ENCODE data around the gene PLXNA2.

PLXNA2 gene

GRCh38 chr1:208105756-208106155 is 138.4 kb downstream of the PLXNA2 start:
- H3K36me3 Mint-ChIP-seq (ENCODE audit: low read depth), result no peaks in the 10 kb centered on the region
- DNase-seq (ENCODE audit: low spot score), result no peak
- H3K27ac Mint-ChIP-seq, result no peak overlapping the region
- H3K4me1 Mint-ChIP-seq (ENCODE audit: low read depth), result no peaks in the 10 kb centered on the region
- no peak overlapping the region for H3K4me3 Mint-ChIP-seq
- peaks cover 6% of the 10 kb centered on the region for H3K27me3 Mint-ChIP-seq (ENCODE audit: low read depth)
- no peaks in the 10 kb centered on the region for H3K9me3 Mint-ChIP-seq

GRCh38 chr1:208103597-208104513 is 140.3 kb downstream of the PLXNA2 start:
- H3K4me3 Mint-ChIP-seq, result no peak overlapping the region
- no peaks in the 10 kb centered on the region for H3K36me3 Mint-ChIP-seq (ENCODE audit: low read depth)
- H3K9me3 Mint-ChIP-seq, result no peaks in the 10 kb centered on the region
- DNase-seq (ENCODE audit: low spot score), result no peak
- peaks cover 6% of the 10 kb centered on the region for H3K27me3 Mint-ChIP-seq (ENCODE audit: low read depth)
- no peaks in the 10 kb centered on the region for H3K4me1 Mint-ChIP-seq (ENCODE audit: low read depth)
- no peak overlapping the region for H3K27ac Mint-ChIP-seq

- H3K27ac Mint-ChIP-seq, result no peak overlapping the region
- no peaks in the 10 kb centered on the region for H3K36me3 Mint-ChIP-seq (ENCODE audit: low read depth)
- H3K27me3 Mint-ChIP-seq (ENCODE audit: low read depth), result peaks cover 6% of the 10 kb centered on the region
- no peaks in the 10 kb centered on the region for H3K4me1 Mint-ChIP-seq (ENCODE audit: low read depth)
- H3K4me3 Mint-ChIP-seq, result no peak overlapping the region
- DNase-seq (ENCODE audit: low spot score), result no peak
- H3K9me3 Mint-ChIP-seq, result no peaks in the 10 kb centered on the region
Measured at GRCh38 chr1:208101661-208102431, 142.3 kb downstream of the PLXNA2 start.

GRCh38 chr1:208100906-208101305 is 143.3 kb downstream of the PLXNA2 start:
- peaks cover 6% of the 10 kb centered on the region for H3K27me3 Mint-ChIP-seq (ENCODE audit: low read depth)
- H3K27ac Mint-ChIP-seq, result no peak overlapping the region
- H3K36me3 Mint-ChIP-seq (ENCODE audit: low read depth), result no peaks in the 10 kb centered on the region
- no peaks in the 10 kb centered on the region for H3K4me1 Mint-ChIP-seq (ENCODE audit: low read depth)
- DNase-seq (ENCODE audit: low spot score), result no peak
- no peaks in the 10 kb centered on the region for H3K9me3 Mint-ChIP-seq
- H3K4me3 Mint-ChIP-seq, result no peak overlapping the region

- peaks cover 6% of the 10 kb centered on the region for H3K27me3 Mint-ChIP-seq (ENCODE audit: low read depth)
- DNase-seq (ENCODE audit: low spot score), result no peak
Measured at GRCh38 chr1:208100106-208100505, 144.1 kb downstream of the PLXNA2 start.

GRCh38 chr1:208098773-208099172 is 145.4 kb downstream of the PLXNA2 start:
- no peak overlapping the region for H3K27ac Mint-ChIP-seq
- H3K4me1 Mint-ChIP-seq (ENCODE audit: low read depth), result no peaks in the 10 kb centered on the region
- H3K4me3 Mint-ChIP-seq, result no peak overlapping the region
- peaks cover 3% of the 10 kb centered on the region for H3K27me3 Mint-ChIP-seq (ENCODE audit: low read depth)
- H3K36me3 Mint-ChIP-seq (ENCODE audit: low read depth), result no peaks in the 10 kb centered on the region
- no peaks in the 10 kb centered on the region for H3K9me3 Mint-ChIP-seq
- no peak for DNase-seq (ENCODE audit: low spot score)

More at GRCh38 chr1:208100106-208100505, 144.1 kb downstream of the PLXNA2 start:
- Mint-ChIP-seq H3K9me3 (no peaks in the 10 kb centered on the region), H3K4me3 (no peak overlapping the region), H3K27ac (no peak overlapping the region), H3K36me3 (ENCODE audit: low read depth) (no peaks in the 10 kb centered on the region), H3K4me1 (ENCODE audit: low read depth) (no peaks in the 10 kb centered on the region)

- Mint-ChIP-seq H3K4me3 (no peak overlapping the region), H3K36me3 (ENCODE audit: low read depth) (no peaks in the 10 kb centered on the region), H3K4me1 (ENCODE audit: low read depth) (no peaks in the 10 kb centered on the region), H3K9me3 (no peaks in the 10 kb centered on the region), H3K27ac (no peak overlapping the region), H3K27me3 (ENCODE audit: low read depth) (no peaks in the 10 kb centered on the region)
- DNase-seq (ENCODE audit: low spot score), result peak; percentile 40
Measured at GRCh38 chr1:208093754-208094719, 150.1 kb downstream of the PLXNA2 start.

- Mint-ChIP-seq H3K27me3 (ENCODE audit: low read depth) (no peaks in the 10 kb centered on the region), H3K4me1 (ENCODE audit: low read depth) (no peaks in the 10 kb centered on the region), H3K36me3 (ENCODE audit: low read depth) (no peaks in the 10 kb centered on the region), H3K4me3 (no peak overlapping the region), H3K27ac (no peak overlapping the region), H3K9me3 (no peaks in the 10 kb centered on the region)
- no peak for DNase-seq (ENCODE audit: low spot score)
Measured at GRCh38 chr1:208093046-208093445, 151.1 kb downstream of the PLXNA2 start.

- no peak overlapping the region for H3K27ac Mint-ChIP-seq
- H3K4me3 Mint-ChIP-seq, result no peak overlapping the region
- peaks cover 16% of the 10 kb centered on the region for H3K4me1 Mint-ChIP-seq (ENCODE audit: low read depth)
Measured at GRCh38 chr1:208090388-208091301, 153.5 kb downstream of the PLXNA2 start.

GRCh38 chr1:208089761-208090370 is 154.3 kb downstream of the PLXNA2 start:
- no peaks in the 10 kb centered on the region for H3K9me3 Mint-ChIP-seq
- no peak overlapping the region for H3K27ac Mint-ChIP-seq
- no peak for DNase-seq (ENCODE audit: low spot score)
- H3K36me3 Mint-ChIP-seq (ENCODE audit: low read depth), result no peaks in the 10 kb centered on the region
- H3K27me3 Mint-ChIP-seq (ENCODE audit: low read depth), result no peaks in the 10 kb centered on the region
- H3K4me3 Mint-ChIP-seq, result no peak overlapping the region
- peaks cover 17% of the 10 kb centered on the region for H3K4me1 Mint-ChIP-seq (ENCODE audit: low read depth)

More at GRCh38 chr1:208090388-208091301, 153.5 kb downstream of the PLXNA2 start:
- Mint-ChIP-seq H3K9me3 (no peaks in the 10 kb centered on the region), H3K27me3 (ENCODE audit: low read depth) (no peaks in the 10 kb centered on the region), H3K36me3 (ENCODE audit: low read depth) (no peaks in the 10 kb centered on the region)
- no peak for DNase-seq (ENCODE audit: low spot score)

- H3K27me3 Mint-ChIP-seq (ENCODE audit: low read depth), result no peaks in the 10 kb centered on the region
Measured at GRCh38 chr1:208089149-208089548, 155.0 kb downstream of the PLXNA2 start.

GRCh38 chr1:208088319-208088718 is 155.9 kb downstream of the PLXNA2 start:
- H3K4me3 Mint-ChIP-seq, result no peak overlapping the region
- H3K27me3 Mint-ChIP-seq (ENCODE audit: low read depth), result no peaks in the 10 kb centered on the region
- H3K4me1 Mint-ChIP-seq (ENCODE audit: low read depth), result peaks cover 17% of the 10 kb centered on the region
- no peaks in the 10 kb centered on the region for H3K9me3 Mint-ChIP-seq
- H3K27ac Mint-ChIP-seq, result no peak overlapping the region
- DNase-seq (ENCODE audit: low spot score), result no peak
- H3K36me3 Mint-ChIP-seq (ENCODE audit: low read depth), result no peaks in the 10 kb centered on the region

More at GRCh38 chr1:208089149-208089548, 155.0 kb downstream of the PLXNA2 start:
- H3K4me1 Mint-ChIP-seq (ENCODE audit: low read depth), result peaks cover 17% of the 10 kb centered on the region
- no peaks in the 10 kb centered on the region for H3K36me3 Mint-ChIP-seq (ENCODE audit: low read depth)
- H3K4me3 Mint-ChIP-seq, result no peak overlapping the region
- no peak for DNase-seq (ENCODE audit: low spot score)
- H3K9me3 Mint-ChIP-seq, result no peaks in the 10 kb centered on the region
- no peak overlapping the region for H3K27ac Mint-ChIP-seq
